Activated CD4-positive, alpha-beta T cell treated with anti-CD3 and anti-CD28 coated beads for 24 hours (primary cell): ENCODE measurements around the gene DNAJB8.

Source experiments
- DNase-seq, 2 donors: peaks; one replicate each; pipeline ENCODE4 v3.0.0-alpha.2; 2020; ENCODE audit warnings: low read depth in 2 of 2

DNAJB8 gene

DNA sequence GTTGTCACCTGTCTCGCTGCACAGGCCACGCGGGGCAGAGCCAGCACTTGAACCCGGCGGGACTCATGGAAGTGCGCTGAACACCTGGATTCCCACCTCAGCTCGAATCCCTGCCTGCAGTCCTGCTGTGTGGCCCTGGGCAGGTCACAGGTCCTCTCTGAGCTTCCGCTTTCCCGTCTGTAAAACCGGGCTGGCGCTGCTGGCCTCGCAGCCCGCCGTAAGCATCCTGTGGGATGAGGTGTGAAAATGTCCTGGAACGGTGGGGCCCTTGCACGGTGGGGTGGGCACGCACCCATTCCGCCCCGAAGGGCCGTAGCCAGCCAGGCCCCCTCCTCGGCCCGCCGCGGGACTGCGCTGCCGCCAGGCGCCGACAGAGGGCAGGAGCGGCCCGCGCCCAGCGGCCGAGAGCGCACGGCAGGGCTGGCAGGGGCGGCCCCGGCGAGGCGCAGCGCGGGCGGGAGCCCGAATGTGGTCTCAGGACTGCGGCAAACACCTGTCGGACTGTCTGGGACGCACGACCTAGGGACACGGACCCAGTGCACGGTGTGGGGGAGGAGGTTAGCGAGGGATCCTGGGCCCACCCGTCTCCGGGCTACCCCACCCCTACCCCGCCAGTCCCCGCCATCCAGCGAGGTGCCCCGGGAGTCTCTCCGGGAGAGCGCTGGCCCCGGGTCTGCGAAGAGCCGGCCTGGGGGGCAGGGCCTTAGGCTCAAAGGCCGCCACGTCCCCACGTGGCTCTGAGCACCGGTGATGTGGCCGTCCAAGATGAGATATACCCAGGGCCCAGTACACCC is 40.4 kb downstream of the DNAJB8 start:
- peak; percentile 44 to 48 for DNase-seq

GRCh38 chr3:128425846-128426127 is 40.9 kb downstream of the DNAJB8 start:
- no peak for DNase-seq

DNA sequence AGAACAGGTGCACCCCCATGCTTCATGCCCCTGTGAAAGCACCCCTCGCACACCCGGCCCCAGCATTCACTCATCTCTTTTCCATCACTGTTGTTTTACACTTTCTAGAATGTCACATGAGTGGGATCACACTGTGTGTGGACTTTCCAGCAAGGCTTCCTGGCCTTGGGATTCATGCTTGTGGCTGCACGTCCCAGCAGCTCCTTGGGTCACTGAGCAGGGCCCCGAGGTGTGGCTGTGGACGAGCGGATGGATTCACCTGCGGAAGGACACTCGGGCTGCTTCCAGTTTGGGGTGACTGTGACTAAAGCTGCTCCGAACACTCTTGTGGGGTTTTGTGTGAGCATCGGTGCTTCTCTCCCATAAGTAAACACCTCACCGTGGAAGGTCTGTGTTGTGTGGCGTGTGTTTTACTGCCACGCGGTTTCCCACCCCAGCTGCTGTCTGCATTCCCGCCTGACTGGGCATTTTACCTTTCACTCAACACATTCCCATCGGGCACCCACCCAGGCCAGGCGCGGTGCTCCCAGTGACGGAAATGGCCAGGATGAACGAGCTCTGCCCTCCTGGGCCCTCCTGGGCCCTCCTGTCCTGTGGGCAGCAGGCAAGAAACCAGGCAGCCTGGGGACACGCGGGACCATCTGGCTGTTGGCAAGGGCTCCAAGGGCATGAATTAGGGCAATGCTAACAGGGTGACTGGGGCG is 41.4 kb downstream of the DNAJB8 start:
- DNase-seq = no peak

DNA sequence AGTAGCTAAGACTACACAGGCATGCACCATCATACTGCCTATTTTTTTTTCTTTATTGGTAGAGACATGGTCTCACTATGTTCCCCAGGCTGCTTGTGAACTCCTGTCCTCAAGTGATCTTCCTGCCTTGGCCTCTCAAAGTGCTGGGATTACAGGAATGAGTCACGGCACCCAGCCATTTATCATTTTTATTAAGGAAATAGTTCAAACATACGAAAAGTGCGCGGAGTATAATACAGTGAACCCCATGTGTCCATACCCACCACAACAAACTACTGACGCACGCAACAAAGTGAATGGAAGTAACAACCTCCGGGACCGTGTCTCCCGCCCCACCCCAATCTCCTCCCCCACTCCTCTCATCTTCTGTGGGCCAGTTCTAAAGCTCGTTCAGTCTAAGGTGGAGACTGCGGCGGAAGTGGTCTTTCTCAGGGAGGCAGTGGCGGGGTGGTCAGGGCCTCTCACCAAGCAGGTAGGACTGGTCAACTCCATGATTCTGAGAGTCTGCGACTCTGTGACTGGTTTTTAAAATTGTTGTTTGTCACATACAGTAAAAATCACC is 42.1 kb downstream of the DNAJB8 start:
- DNase-seq = no peak

DNA sequence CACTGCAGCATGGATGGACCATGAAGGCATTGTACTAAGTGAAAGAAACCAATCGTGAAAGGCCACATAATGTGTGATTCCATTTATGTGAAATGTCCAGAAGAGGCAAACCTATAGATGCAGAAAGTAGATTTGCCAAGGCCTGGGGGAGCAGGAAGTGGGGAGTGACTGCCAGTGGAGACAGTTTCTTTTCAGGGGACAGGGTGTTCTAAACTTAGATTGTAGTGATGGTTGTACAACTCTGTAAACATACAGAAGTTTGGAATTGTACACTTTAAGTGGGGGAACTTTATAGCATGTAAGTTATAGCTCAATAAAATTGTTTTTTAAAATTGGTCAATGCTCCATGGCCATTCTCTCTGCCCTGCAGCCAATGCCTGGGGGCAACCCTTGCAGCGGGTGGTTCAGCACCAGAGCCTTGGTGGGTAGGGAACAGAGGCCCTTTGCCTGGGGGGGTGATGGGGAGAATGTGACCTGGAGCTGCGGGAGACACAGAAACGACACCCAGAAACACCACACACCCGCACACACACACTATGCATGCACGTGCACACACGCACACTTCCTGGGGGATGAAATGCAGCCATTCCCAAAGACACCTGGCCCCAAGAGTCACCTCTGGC is 43.1 kb downstream of the DNAJB8 start:
- DNase-seq = no peak

GRCh38 chr3:128422762-128423524 is 43.7 kb downstream of the DNAJB8 start:
- no peak for DNase-seq

DNA sequence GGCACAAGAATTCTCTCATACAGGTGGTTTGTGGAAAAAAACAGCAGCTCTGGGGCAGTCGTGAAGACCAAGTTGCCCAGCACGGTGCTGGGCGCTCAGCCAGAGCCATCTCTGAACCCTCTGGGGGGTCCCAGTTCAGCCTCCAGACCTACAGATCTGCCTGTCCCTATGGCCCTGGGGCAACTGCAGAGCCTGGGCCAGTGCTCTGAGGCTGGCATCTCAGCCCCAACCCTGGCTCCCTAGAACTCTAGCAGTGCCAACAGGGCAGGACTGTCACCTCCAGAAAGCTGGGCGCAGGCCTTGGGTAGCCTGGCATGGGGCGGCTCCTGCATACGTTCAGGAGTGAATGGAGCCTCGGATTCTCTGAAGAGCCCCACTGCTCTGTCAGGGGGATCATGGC is 44.7 kb downstream of the DNAJB8 start:
- no peak for DNase-seq

- no peak for DNase-seq
These were observed 45.3 kb downstream of the DNAJB8 start for GRCh38 chr3:128421439-128421836.

DNA sequence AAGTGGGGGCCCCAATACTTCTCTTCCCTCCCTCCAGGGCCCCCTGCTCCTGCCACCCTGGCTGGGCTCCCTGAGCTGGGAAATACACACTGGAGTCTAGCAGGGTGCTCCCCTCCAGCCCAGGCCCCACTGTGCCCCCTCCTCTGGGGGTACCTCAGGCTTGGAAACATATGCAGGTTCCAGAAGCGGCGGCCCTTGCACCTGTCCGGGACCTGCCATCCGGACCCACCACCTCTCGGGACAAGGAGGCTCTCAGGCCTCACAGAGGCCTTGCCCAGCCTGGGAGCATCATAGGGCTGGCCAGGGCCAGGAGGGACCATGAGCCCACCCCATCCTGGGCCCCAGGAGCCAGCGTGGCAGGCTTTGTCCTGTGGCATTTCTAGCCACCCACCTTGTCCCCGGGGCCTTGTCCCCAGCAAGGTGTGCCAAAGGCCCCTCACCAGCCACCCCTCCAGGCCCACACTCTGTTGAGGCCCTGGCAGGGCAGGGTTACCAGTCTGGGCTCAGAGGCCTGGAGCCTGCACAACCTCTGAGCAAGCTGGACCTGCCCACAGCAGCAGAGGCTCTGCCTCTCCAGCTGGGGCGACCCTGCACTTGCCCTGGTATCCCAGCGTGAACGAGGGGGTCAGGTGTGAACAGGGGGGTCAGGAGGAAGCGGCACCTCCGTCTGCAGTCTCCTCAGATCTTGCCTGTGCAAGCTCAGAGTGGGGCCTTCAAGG is 45.8 kb downstream of the DNAJB8 start:
- no peak for DNase-seq

- no peak for DNase-seq
These were observed 46.4 kb downstream of the DNAJB8 start for GRCh38 chr3:128420289-128420688.

- no peak for DNase-seq
These were observed 47.4 kb downstream of the DNAJB8 start for GRCh38 chr3:128419311-128419710.

- no peak for DNase-seq
These were observed 47.8 kb downstream of the DNAJB8 start for GRCh38 chr3:128418900-128419299.

- DNase-seq = no peak
These were observed 50.0 kb downstream of the DNAJB8 start for GRCh38 chr3:128416578-128417211.

- no peak for DNase-seq
These were observed 50.7 kb downstream of the DNAJB8 start for GRCh38 chr3:128415773-128416577.

GRCh38 chr3:128415200-128415772 is 51.4 kb downstream of the DNAJB8 start:
- no peak for DNase-seq

GRCh38 chr3:128413413-128414205 is 53.1 kb downstream of the DNAJB8 start:
- no peak for DNase-seq

- DNase-seq = no peak
These were observed 53.7 kb downstream of the DNAJB8 start for GRCh38 chr3:128413003-128413370.
